Measurements from ENCODE around the gene RNASE11. TPM values are rescaled to one million over a fixed set of nuclear protein-coding genes. Genes with fewer than 3 reads are reported as not detected.

RNASE11 gene
- total and polyA plus RNA-seq, 2 of the 4 experiments (the other 2 are of a cell fraction): not detected

GRCh38 chr14:20597108-20597507 is 9.3 kb upstream of the RNASE11 start:
- BruUV-seq (replicated peaks): no TSS peak
- Histone ChIP-seq H4K20me1 (ENCODE audit: insufficient read depth, low read length) (no peaks in the 10 kb centered on the region), H3K27ac (ENCODE audit: insufficient read depth, low read length) (no peak overlapping the region), H3K56ac (ENCODE audit: extremely low read depth, insufficient read depth, low read length) (no peak overlapping the region), H2AFZ (replicated peaks; ENCODE audit: low read length, poor library complexity) (no peak overlapping the region), H2AK9ac (replicated peaks; ENCODE audit: low read depth, low read length, poor library complexity) (no peak overlapping the region), H3K4me1 (ENCODE audit: control insufficient read depth, insufficient read depth, low read length) (no peaks in the 10 kb centered on the region), H3K23ac (ENCODE audit: low read depth, low read length) (no peak overlapping the region), H3K27me3 (ENCODE audit: control insufficient read depth, insufficient read depth, low read length) (no peaks in the 10 kb centered on the region), H3K4ac (ENCODE audit: low read depth, low read length) (no peak overlapping the region), H4K5ac (ENCODE audit: low read depth, low read length) (no peak overlapping the region), H2BK15ac (ENCODE audit: low read depth, low read length) (no peak overlapping the region), H3K9me1 (ENCODE audit: insufficient read depth, low read length) (no peaks in the 10 kb centered on the region), H2BK120ac (ENCODE audit: low read depth, low read length) (no peak overlapping the region), H3K36me3 (ENCODE audit: control insufficient read depth, insufficient read depth, low read length) (no peaks in the 10 kb centered on the region), H3K18ac (ENCODE audit: low read depth, low read length) (no peak overlapping the region), H3K4me3 (ENCODE audit: insufficient read depth, low read depth, low read length) (no peak overlapping the region), H4K91ac (ENCODE audit: insufficient read depth, low read depth, low read length) (no peak overlapping the region), H3K14ac (replicated peaks; ENCODE audit: low read depth, low read length) (no peak overlapping the region), H3K79me1 (ENCODE audit: low read depth in 1 of 2, low read length in 2 of 2) (no peaks in the 10 kb centered on the region), H2BK5ac (ENCODE audit: low read depth, low read length, poor library complexity, severe bottlenecking) (no peak overlapping the region), H2BK20ac (ENCODE audit: low read depth, low read length) (no peak overlapping the region), H2AK5ac (ENCODE audit: low read depth, low read length) (no peak overlapping the region), H3K9ac (ENCODE audit: low read depth, low read length) (no peak overlapping the region), H3K4me2 (ENCODE audit: low read depth, low read length) (no peak overlapping the region), H4K8ac (ENCODE audit: low read depth in 2 of 2, low read length in 2 of 2) (no peak overlapping the region), H3K9me3 (ENCODE audit: control insufficient read depth, insufficient read depth, low read length) (no peaks in the 10 kb centered on the region)
- CTCF ChIA-PET: no interaction called here
- dilution Hi-C loops (cut with HindIII; ENCODE audit: low sequenced_read_pairs, unreplicated experiment) (no loop called here), intact Hi-C loops (cut with micrococcal nuclease) (no loop called here), in situ Hi-C loops (cut with MboI; ENCODE audit: low sequenced_read_pairs) (no loop called here)
- TF ChIP-seq RFX5 (IDR thresholded peaks at IDR 0.05; ENCODE audit: low read depth, low read length) (no peak), CTCF (conservative IDR thresholded peaks at IDR 0.05; ENCODE audit: low read depth, low read length) (no peak), CEBPB (IDR thresholded peaks at IDR 0.05; ENCODE audit: low read depth, low read length) (no peak), SMC3 (IDR thresholded peaks at IDR 0.05; ENCODE audit: low read depth, low read length) (no peak), POLR2A (IDR thresholded peaks at IDR 0.05; ENCODE audit: low read depth, low read length) (no peak), RAD21 (IDR thresholded peaks at IDR 0.05; ENCODE audit: low read length) (no peak), ELK1 (IDR thresholded peaks at IDR 0.05; ENCODE audit: borderline replicate concordance, low read depth, low read length) (no peak), MAFK (IDR thresholded peaks at IDR 0.05; ENCODE audit: low read depth, low read length) (no peak), FOS (IDR thresholded peaks at IDR 0.05; ENCODE audit: low read depth, low read length) (no peak), CHD1 (IDR thresholded peaks at IDR 0.05; ENCODE audit: low read depth, low read length) (no peak), RCOR1 (IDR thresholded peaks at IDR 0.05; ENCODE audit: insufficient replicate concordance, low read length) (no peak), NFE2L2 (IDR thresholded peaks at IDR 0.05; ENCODE audit: low read depth, low read length) (no peak)
- no peak for DNase-seq
- no CpG with 5 or more reads among the region's 1 CpG for WGBS, 2 experiments (ENCODE audit: extremely low coverage in 2 of 2, insufficient read length in 1 of 2)
- POLR2A ChIA-PET (ENCODE audit: unreplicated experiment): no interaction called here
- ATAC-seq (ENCODE audit: low read depth): no peak

Measured in IMR-90 (cell line).